Right lobe of liver (tissue), 6 donors: ENCODE measurements around the gene ANO4. TPM values are rescaled to one million over a fixed set of nuclear protein-coding genes. Genes with fewer than 3 reads are reported as not detected.
"Not testable (repeated sequence)": the region's sequence is repeated elsewhere in the genome, so short reads cannot be mapped to it uniquely, and the experiment has no call there.

ENCODE experiments used
- ATAC-seq, 4 donors: fragments of 200-7000 bp; cut with Tn5 transposase; one replicate each; pipeline ENCODE4 v1.9.1; 2020; ENCODE audit warnings: mild to moderate bottlenecking in 4 of 4, moderate library complexity in 4 of 4
- DNase-seq, 3 donors: peaks; one replicate each; pipeline ENCODE4 v3.0.0-alpha.2; 2020
- H3K27ac ChIP-seq, 3 donors: fragments of 200-600 bp; one replicate each; pipeline ENCODE4 v1.8.0; 2022
- H3K27me3 ChIP-seq, 2 donors: fragments of 200-600 bp; one replicate each; pipeline ENCODE4 v1.8.0; 2022
- H3K36me3 ChIP-seq, 4 donors: fragments of 200-600 bp; sonication (generic) in 1 of 4; one replicate each; pipeline versions ENCODE4 v1.5.1 to v1.8.0; 2017 to 2022; ENCODE audit warnings: control low read depth in 1 of 4
- H3K4me1 ChIP-seq, 4 donors: fragments of 200-600 bp; sonication (generic) in 1 of 4; one replicate each; pipeline versions ENCODE4 v1.5.1 to v1.8.0; 2017 to 2022; ENCODE audit warnings: control low read depth in 1 of 4
- H3K4me3 ChIP-seq, 3 donors: fragments of 200-600 bp; one replicate each; pipeline ENCODE4 v1.8.0; 2022
- H3K9me3 ChIP-seq, 4 donors: fragments of 200-600 bp; sonication (generic) in 1 of 4; one replicate each; pipeline versions ENCODE4 v1.5.1 to v1.8.0; 2017 to 2022; ENCODE audit warnings: control low read depth in 1 of 4
- POLR2A ChIP-seq: fragments of 450-650 bp; IDR thresholded peaks from one replicate; pipeline ENCODE4 v1.6.1; 2017; ENCODE audit warnings: antibody characterized with exemption, mild to moderate bottlenecking
- WGBS: methylation state at CpG from one replicate; pipeline ENCODE4 v1.1.6; 2018; ENCODE audit warnings: low coverage, low lambda C conversion rate; ENCODE audit not compliant: insufficient coverage; ENCODE audit errors: missing lambda C conversion rate; 5-methylcytosine and 5-hydroxymethylcytosine counted together
- intact Hi-C, 2 donors: fragments of 100-400 bp; cut with DNase I; formaldehyde crosslinking; loops; one replicate each; pipeline versions ENCODE4 v1.11.2 to v1.14.1; 2022
- total RNA-seq, 6 experiments: library from RNA; depleted of rRNA in 2 of 6; stranded (reverse); fragments of >200 nt in 2 of 6; fragmentation: NEBNext Ultra II Directional in 3 of 6; extraction: Animal tissue kit (Norgen Biotek cat#: 25700) in 3 of 6; gene quantifications; one replicate each; pipeline versions ENCODE4 v1.1.0 to v1.2.4, GENCODE V29; 2016 to 2023
- TF ChIP-seq, protein P1 (sequence below), 4 donors: fragments of 200-600 bp in 3 of 4; fragments of 450-650 bp in 1 of 4; IDR thresholded peaks; one replicate each; pipeline versions ENCODE4 v1.5.1 to v1.8.0; 2016 to 2022; ENCODE audit warnings: antibody characterized with exemption in 4 of 4, mild to moderate bottlenecking in 2 of 4
- donor health status: DM: no; HTN: yes; CAD: no.
- donor health status: DM: no; HTN: no; CAD: no.
- donor health status: DM: no; HTN: no; CAD: no.
- donor health status: DM: no; HTN: yes; CAD: no.
- donor health status: DM: no; HTN: yes; CAD: no.

The ANO4 gene
- total RNA-seq, 6 experiments from 2014 or later = 0.13 TPM; not detected in 5

GRCh38 chr12:101111441-101111840 lies 316.9 kb downstream of the ANO4 start:
- H3K27ac ChIP-seq = no peak overlapping the region
- DNase-seq (no peak), ATAC-seq (no peak)
- H3K9me3 ChIP-seq = no peaks in the 10 kb centered on the region
- TF ChIP-seq POLR2A = no peak
- TF ChIP-seq, protein P1, sequence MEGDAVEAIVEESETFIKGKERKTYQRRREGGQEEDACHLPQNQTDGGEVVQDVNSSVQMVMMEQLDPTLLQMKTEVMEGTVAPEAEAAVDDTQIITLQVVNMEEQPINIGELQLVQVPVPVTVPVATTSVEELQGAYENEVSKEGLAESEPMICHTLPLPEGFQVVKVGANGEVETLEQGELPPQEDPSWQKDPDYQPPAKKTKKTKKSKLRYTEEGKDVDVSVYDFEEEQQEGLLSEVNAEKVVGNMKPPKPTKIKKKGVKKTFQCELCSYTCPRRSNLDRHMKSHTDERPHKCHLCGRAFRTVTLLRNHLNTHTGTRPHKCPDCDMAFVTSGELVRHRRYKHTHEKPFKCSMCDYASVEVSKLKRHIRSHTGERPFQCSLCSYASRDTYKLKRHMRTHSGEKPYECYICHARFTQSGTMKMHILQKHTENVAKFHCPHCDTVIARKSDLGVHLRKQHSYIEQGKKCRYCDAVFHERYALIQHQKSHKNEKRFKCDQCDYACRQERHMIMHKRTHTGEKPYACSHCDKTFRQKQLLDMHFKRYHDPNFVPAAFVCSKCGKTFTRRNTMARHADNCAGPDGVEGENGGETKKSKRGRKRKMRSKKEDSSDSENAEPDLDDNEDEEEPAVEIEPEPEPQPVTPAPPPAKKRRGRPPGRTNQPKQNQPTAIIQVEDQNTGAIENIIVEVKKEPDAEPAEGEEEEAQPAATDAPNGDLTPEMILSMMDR (IDR thresholded peaks at IDR 0.05) = no peak
- no peaks in the 10 kb centered on the region for H3K36me3 ChIP-seq
- no peaks in the 10 kb centered on the region for H3K27me3 ChIP-seq
- intact Hi-C loops = no loop called here
- H3K4me1 ChIP-seq = no peaks in the 10 kb centered on the region
- WGBS = 62% methylated on average over 2 of the region's 2 CpGs
- no peak overlapping the region for H3K4me3 ChIP-seq

GRCh38 chr12:101115326-101115725 lies 320.8 kb downstream of the ANO4 start:
- no peaks in the 10 kb centered on the region for H3K27me3 ChIP-seq
- H3K27ac ChIP-seq = no peak overlapping the region
- no peaks in the 10 kb centered on the region for H3K4me1 ChIP-seq
- ATAC-seq = no peak
- intact Hi-C loops = no loop called here
- H3K36me3 ChIP-seq = no peaks in the 10 kb centered on the region
- DNase-seq = no peak
- no peaks in the 10 kb centered on the region for H3K9me3 ChIP-seq
- no peak for TF ChIP-seq POLR2A
- H3K4me3 ChIP-seq = no peak overlapping the region
- 46% methylated on average over 2 of the region's 2 CpGs for WGBS

DNA sequence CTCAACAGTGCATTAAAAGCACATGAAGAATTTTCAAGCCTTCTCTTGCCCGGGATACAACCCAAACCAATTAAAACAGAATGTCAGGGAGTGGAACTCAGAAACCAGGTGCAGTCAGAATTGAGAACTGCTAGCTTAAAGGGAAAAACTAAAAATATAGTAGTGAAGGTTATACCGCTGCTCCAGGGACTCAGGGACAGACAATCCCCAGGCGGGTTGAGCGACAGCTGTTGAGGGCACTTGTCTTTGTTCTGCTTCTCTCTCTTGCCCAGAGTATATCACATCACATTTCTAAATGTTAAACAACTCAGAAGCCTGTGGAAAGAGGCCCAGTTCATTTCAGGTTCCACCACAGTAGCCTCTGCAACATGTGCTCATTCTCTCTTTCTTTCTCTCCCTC lies 322.3 kb downstream of the ANO4 start:
- intact Hi-C loops = no loop called here
- Histone ChIP-seq H3K4me3 (no peak overlapping the region), H3K27me3 (no peaks in the 10 kb centered on the region), H3K27ac (no peak overlapping the region), H3K9me3 (no peaks in the 10 kb centered on the region), H3K4me1 (no peaks in the 10 kb centered on the region), H3K36me3 (no peaks in the 10 kb centered on the region)
- ATAC-seq (no peak), DNase-seq (no peak)
- TF ChIP-seq, protein P1 (IDR thresholded peaks at IDR 0.05) = no peak
- no peak for TF ChIP-seq POLR2A
- 68% methylated on average over 4 of the region's 4 CpGs for WGBS

DNA sequence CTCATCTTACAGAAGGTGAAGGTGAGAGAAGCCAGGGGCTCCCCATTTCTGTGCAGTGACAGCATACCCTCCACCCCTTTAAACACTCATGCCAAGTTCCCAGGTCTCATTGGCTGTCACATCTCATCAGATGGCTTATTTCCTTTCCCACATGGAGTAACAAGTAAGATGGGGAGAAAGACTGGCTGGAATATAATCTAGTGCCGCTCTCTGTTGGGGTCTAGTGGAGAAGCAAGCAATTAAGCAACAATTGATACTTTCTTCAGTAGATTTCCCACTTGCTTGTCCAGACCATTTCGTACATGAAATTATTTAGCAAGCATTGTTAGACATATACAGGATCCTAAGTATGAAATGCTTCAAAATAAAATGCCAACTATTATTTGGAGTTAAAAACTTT lies 323.3 kb downstream of the ANO4 start:
- 69% methylated on average over 1 of the region's 2 CpGs for WGBS
- intact Hi-C loops = no loop called here
- Histone ChIP-seq H3K36me3 (no peaks in the 10 kb centered on the region), H3K4me3 (no peak overlapping the region), H3K27ac (no peak overlapping the region), H3K4me1 (no peaks in the 10 kb centered on the region), H3K27me3 (no peaks in the 10 kb centered on the region), H3K9me3 (no peaks in the 10 kb centered on the region)
- ATAC-seq = no peak
- DNase-seq = no peak
- TF ChIP-seq POLR2A = no peak
- TF ChIP-seq, protein P1 (IDR thresholded peaks at IDR 0.05) = no peak

GRCh38 chr12:101127521-101128219 lies 333.1 kb downstream of the ANO4 start:
- no peaks in the 10 kb centered on the region for H3K36me3 ChIP-seq
- intact Hi-C loops = no loop called here
- H3K27ac ChIP-seq = no peak overlapping the region
- 57% methylated on average over 6 of the region's 6 CpGs for WGBS
- ATAC-seq = no peak
- DNase-seq = no peak
- no peak for TF ChIP-seq POLR2A
- TF ChIP-seq, protein P1 (IDR thresholded peaks at IDR 0.05) = no peak
- no peaks in the 10 kb centered on the region for H3K4me1 ChIP-seq
- H3K9me3 ChIP-seq = no peaks in the 10 kb centered on the region
- H3K4me3 ChIP-seq = no peak overlapping the region
- no peaks in the 10 kb centered on the region for H3K27me3 ChIP-seq

GRCh38 chr12:101145777-101146431 lies 351.3 kb downstream of the ANO4 start:
- ATAC-seq, H3K9me3 ChIP-seq, intact Hi-C loops, H3K4me1 ChIP-seq, H3K27me3 ChIP-seq, H3K36me3 ChIP-seq, DNase-seq, H3K4me3 ChIP-seq, H3K27ac ChIP-seq: not testable (repeated sequence)
- WGBS = 85% methylated on average over 22 of the region's 35 CpGs
